ENCODE results near the gene PRDX5.

Gene PRDX5

DNA sequence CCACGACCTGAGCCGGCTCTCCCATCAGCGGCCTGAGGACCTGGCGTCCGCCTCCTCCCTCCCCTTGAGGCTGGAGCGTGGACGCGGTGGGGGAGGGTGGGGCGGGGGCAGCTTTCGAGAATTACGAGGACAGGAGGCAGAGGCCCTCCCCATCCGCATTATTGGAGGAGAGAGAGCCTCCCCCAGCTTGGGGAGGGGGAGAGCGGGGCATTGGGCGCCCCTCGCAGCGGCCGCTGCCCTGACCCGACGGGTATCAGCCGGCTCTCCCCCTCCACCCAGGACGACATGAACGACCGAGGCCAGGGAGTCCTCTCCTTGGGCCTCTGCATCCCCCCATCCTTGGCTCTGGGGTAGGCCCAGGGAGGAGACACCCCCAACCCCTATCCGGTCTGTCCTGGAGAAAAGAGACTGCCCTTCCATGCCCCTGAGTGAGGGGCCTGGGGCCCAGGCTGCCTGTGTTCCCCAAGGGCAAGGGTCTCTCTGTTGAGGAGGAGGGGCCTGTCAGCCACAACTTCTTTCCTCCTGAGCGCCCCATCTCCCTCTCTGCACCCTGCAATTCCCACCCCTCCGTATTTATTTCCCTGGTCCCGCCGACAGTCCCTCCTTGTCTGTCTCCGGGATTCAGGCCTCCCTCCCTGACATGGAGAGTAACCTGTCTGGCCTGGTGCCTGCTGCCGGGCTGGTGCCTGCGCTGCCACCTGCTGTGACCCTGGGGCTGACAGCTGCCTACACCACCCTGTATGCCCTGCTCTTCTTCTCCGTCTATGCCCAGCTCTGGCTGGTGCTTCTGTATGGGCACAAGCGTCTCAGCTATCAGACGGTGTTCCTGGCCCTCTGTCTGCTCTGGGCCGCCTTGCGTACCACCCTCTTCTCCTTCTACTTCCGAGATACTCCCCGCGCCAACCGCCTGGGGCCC lies 31.8 kb upstream of the PRDX5 start:
- TF ChIP-seq, protein P1, sequence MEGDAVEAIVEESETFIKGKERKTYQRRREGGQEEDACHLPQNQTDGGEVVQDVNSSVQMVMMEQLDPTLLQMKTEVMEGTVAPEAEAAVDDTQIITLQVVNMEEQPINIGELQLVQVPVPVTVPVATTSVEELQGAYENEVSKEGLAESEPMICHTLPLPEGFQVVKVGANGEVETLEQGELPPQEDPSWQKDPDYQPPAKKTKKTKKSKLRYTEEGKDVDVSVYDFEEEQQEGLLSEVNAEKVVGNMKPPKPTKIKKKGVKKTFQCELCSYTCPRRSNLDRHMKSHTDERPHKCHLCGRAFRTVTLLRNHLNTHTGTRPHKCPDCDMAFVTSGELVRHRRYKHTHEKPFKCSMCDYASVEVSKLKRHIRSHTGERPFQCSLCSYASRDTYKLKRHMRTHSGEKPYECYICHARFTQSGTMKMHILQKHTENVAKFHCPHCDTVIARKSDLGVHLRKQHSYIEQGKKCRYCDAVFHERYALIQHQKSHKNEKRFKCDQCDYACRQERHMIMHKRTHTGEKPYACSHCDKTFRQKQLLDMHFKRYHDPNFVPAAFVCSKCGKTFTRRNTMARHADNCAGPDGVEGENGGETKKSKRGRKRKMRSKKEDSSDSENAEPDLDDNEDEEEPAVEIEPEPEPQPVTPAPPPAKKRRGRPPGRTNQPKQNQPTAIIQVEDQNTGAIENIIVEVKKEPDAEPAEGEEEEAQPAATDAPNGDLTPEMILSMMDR (IDR thresholded peaks at IDR 0.05; ENCODE audit: insufficient read depth, missing control alignments): no peak
- DNase-seq (ENCODE audit: insufficient read length, low spot score) (no peak), FAIRE-seq (no peak)

DNA sequence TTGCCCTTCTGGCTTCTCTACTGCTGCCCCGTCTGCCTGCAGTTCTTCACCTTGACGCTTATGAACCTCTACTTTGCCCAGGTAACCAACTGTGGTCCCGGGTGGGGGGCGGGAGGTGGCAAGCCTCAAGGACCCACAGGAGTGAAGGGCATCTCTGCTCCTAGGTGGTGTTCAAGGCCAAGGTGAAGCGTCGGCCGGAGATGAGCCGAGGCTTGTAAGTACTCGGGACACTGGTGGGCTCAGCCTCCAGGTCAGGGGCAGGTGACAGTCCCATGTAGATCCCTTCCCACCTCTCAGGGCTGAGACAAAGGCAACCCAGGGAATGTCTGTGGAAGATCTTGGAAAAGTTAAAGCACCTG lies 31.1 kb upstream of the PRDX5 start:
- DNase-seq (ENCODE audit: insufficient read length, low spot score) (no peak), FAIRE-seq (no peak)
- TF ChIP-seq, protein P1 (IDR thresholded peaks at IDR 0.05; ENCODE audit: insufficient read depth, missing control alignments): no peak

DNA sequence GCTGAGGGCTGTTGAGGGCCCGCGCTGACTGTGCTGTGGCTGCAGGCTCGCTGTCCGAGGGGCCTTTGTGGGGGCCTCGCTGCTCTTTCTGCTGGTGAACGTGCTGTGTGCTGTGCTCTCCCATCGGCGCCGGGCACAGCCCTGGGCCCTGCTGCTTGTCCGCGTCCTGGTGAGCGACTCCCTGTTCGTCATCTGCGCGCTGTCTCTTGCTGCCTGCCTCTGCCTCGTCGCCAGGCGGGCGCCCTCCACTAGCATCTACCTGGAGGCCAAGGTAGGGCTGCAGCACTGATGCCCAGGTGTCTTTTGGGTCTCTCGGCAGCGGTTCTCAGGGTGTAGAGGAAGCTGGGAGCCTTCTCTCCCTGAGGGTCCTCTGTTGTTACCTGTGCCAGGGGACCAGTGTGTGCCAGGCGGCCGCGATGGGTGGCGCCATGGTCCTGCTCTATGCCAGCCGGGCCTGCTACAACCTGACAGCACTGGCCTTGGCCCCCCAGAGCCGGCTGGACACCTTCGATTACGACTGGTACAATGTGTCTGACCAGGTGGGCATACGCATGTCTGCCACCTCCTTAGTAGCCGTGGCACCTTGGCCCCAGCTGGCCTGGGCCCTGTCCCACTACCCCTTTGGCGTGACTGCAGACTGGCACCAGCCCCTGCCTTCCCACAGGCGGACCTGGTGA lies 30.1 kb upstream of the PRDX5 start:
- DNase-seq (ENCODE audit: insufficient read length, low spot score) (no peak), FAIRE-seq (no peak)
- TF ChIP-seq, protein P1 (IDR thresholded peaks at IDR 0.05; ENCODE audit: insufficient read depth, missing control alignments): no peak

DNA sequence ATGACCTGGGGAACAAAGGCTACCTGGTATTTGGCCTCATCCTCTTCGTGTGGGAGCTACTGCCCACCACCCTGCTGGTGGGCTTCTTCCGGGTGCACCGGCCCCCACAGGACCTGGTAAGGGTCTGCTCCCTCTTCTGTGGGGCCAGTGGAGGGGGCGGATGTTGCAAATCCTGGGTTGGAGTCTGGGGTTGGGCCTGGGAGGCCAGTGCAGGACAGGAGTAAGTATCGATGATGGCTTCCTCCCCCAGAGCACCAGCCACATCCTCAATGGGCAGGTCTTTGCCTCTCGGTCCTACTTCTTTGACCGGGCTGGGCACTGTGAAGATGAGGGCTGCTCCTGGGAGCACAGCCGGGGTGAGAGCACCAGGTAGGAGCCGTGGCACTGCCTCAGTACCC lies 29.6 kb upstream of the PRDX5 start:
- no peak for FAIRE-seq
- TF ChIP-seq, protein P1 (IDR thresholded peaks at IDR 0.05; ENCODE audit: insufficient read depth, missing control alignments): no peak
- DNase-seq (ENCODE audit: insufficient read length, low spot score): no peak

DNA sequence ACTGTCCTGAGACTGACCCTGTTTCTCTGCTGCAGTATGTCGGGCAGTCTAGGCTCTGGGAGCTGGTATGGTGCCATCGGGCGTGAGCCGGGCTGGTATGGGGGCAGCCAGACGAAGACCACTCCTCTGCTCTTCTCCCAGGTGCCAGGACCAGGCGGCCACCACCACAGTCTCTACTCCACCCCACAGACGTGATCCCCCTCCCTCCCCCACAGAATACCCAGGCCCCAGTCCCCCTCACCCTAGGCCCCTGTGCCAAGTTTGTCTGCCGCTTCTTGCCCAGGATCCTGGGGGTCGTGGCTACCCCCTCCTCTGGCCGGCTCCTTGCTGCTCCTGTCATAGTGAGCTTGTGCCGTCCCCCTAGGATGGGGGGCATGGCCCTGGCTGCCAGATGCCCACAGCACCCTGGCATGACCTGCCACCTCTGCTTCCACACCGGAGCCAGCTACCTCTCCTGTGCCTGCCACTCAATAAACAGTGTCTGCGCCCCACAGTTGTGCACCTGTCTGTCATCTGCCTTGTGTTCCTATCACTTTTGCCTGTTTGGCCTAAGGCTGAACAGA lies 28.8 kb upstream of the PRDX5 start:
- FAIRE-seq (no peak), DNase-seq (ENCODE audit: insufficient read length, low spot score) (no peak)
- TF ChIP-seq, protein P1 (IDR thresholded peaks at IDR 0.05; ENCODE audit: insufficient read depth, missing control alignments): no peak

DNA sequence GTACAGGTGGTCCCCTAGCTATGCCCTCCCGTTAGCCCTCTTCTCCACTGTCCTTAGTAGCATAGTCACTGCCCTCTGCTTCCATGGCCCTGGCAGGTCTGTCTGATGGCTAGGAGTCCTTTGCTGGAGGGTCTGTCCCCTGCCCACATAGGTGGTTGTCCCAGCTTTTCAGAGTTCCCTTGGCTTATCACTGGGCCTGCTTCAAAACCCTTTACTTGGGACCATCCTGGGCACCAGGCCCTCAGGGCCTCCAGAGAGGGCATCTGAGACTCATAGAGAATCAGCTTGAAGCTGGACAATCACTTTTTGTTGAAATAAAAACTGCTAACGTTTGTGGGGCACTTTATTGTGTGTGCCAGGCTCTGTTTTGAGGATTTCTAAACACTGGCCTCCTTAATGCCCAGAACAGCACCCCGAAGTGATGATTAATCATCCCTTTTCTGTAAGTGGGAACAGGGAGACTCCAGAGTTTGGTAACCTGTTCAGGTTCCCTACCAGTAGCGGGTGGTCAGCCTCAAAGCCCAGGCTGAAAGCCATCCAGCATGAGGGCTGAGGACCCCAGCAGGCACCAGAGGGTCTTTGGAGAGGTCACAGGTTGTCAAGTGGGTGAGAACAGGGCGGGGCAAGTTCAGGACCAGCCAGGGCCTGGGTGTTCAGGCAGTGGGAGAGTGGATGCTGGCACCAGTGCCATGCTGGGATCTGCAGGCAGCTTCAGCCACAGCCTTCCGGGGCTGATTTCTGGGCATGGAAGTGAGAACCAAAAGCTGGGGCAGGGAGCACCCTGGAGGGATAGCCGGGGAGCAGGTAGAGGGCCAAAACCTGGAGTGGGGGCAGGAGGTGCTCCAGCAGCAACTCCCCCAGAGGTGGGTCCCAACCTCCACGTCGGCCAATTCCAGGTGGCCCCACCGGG lies 27.3 kb upstream of the PRDX5 start:
- no peak for DNase-seq (ENCODE audit: insufficient read length, low spot score)
- TF ChIP-seq, protein P1 (IDR thresholded peaks at IDR 0.05; ENCODE audit: insufficient read depth, missing control alignments): no peak
- no peak for FAIRE-seq

Measured in D721Med (cell line).